ENCODE results near the gene TGFBR3.

TGFBR3 gene

GRCh38 chr1:91913018-91913417 lies 27.1 kb upstream of the TGFBR3 start:
- H3K79me2 ChIP-seq (ENCODE audit: low read length) = no peaks in the 10 kb centered on the region
- H3K27ac ChIP-seq (ENCODE audit: low read length) = no peak overlapping the region
- H3K9me3 ChIP-seq (ENCODE audit: insufficient read depth, low read length) = no peaks in the 10 kb centered on the region
- no peaks in the 10 kb centered on the region for H3K27me3 ChIP-seq (ENCODE audit: low read depth, low read length)
- no peak overlapping the region for H3K4me2 ChIP-seq (ENCODE audit: low read length)
- H3K4me1 ChIP-seq (ENCODE audit: low read length) = no peaks in the 10 kb centered on the region
- H3K9ac ChIP-seq (ENCODE audit: low read length) = no peak overlapping the region
- H3K4me3 ChIP-seq (ENCODE audit: low read length) = no peak overlapping the region
- no peaks in the 10 kb centered on the region for H4K20me1 ChIP-seq (ENCODE audit: insufficient read depth, low read length)
- TF ChIP-seq EZH2phosphoT487 (IDR thresholded peaks at IDR 0.05; ENCODE audit: low read depth) (no peak), CTCF (IDR thresholded peaks at IDR 0.05; ENCODE audit: low read depth, low read length) (no peak)
- no peaks in the 10 kb centered on the region for H3K36me3 ChIP-seq (replicated peaks; ENCODE audit: low read depth, low read length)
- no peak overlapping the region for H2AFZ ChIP-seq (ENCODE audit: low read depth, low read length)

DNA sequence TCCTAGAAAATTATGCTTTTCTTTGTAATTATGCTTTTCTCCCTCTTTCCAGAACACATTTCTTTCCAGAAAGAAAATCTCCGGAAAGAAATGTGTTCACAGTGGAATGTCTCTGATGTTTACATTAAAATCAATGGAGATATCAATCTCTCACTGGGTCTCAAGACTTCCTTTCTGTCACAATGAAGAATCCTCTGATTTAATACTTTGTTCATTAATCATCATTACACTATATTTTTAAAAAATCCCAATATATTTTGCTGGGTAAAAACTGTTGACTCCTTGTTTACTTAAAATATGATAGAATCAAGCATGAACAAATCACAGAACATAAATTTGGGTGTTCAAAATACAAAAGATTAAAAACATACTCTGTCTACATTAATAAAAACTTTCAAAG lies 26.3 kb upstream of the TGFBR3 start:
- Histone ChIP-seq H3K9me3 (ENCODE audit: insufficient read depth, low read length) (no peaks in the 10 kb centered on the region), H3K4me1 (ENCODE audit: low read length) (no peaks in the 10 kb centered on the region), H3K79me2 (ENCODE audit: low read length) (no peaks in the 10 kb centered on the region), H2AFZ (ENCODE audit: low read depth, low read length) (no peak overlapping the region), H3K36me3 (replicated peaks; ENCODE audit: low read depth, low read length) (no peaks in the 10 kb centered on the region), H3K4me3 (ENCODE audit: low read length) (no peak overlapping the region), H4K20me1 (ENCODE audit: insufficient read depth, low read length) (no peaks in the 10 kb centered on the region), H3K27me3 (ENCODE audit: low read depth, low read length) (no peaks in the 10 kb centered on the region), H3K9ac (ENCODE audit: low read length) (no peak overlapping the region), H3K4me2 (ENCODE audit: low read length) (no peak overlapping the region), H3K27ac (ENCODE audit: low read length) (no peak overlapping the region)
- TF ChIP-seq CTCF (IDR thresholded peaks at IDR 0.05; ENCODE audit: low read depth, low read length) (no peak), EZH2phosphoT487 (IDR thresholded peaks at IDR 0.05; ENCODE audit: low read depth) (no peak)

- no peaks in the 10 kb centered on the region for H3K9me3 ChIP-seq (ENCODE audit: insufficient read depth, low read length)
- H2AFZ ChIP-seq (ENCODE audit: low read depth, low read length) = no peak overlapping the region
- no peaks in the 10 kb centered on the region for H3K27me3 ChIP-seq (ENCODE audit: low read depth, low read length)
- no peak overlapping the region for H3K9ac ChIP-seq (ENCODE audit: low read length)
- H3K27ac ChIP-seq (ENCODE audit: low read length) = no peak overlapping the region
- no peaks in the 10 kb centered on the region for H3K79me2 ChIP-seq (ENCODE audit: low read length)
- no peaks in the 10 kb centered on the region for H4K20me1 ChIP-seq (ENCODE audit: insufficient read depth, low read length)
- TF ChIP-seq EZH2phosphoT487 (IDR thresholded peaks at IDR 0.05; ENCODE audit: low read depth) (no peak), CTCF (IDR thresholded peaks at IDR 0.05; ENCODE audit: low read depth, low read length) (no peak)
- no peak overlapping the region for H3K4me2 ChIP-seq (ENCODE audit: low read length)
- H3K4me3 ChIP-seq (ENCODE audit: low read length) = no peak overlapping the region
- no peaks in the 10 kb centered on the region for H3K4me1 ChIP-seq (ENCODE audit: low read length)
- H3K36me3 ChIP-seq (replicated peaks; ENCODE audit: low read depth, low read length) = no peaks in the 10 kb centered on the region
These were observed 15.3 kb upstream of the TGFBR3 start for GRCh38 chr1:91901231-91901630.

GRCh38 chr1:91900562-91900961 lies 14.6 kb upstream of the TGFBR3 start:
- Histone ChIP-seq H3K4me2 (ENCODE audit: low read length) (no peak overlapping the region), H3K4me1 (ENCODE audit: low read length) (no peaks in the 10 kb centered on the region), H3K36me3 (replicated peaks; ENCODE audit: low read depth, low read length) (no peaks in the 10 kb centered on the region), H4K20me1 (ENCODE audit: insufficient read depth, low read length) (no peaks in the 10 kb centered on the region), H3K9ac (ENCODE audit: low read length) (no peak overlapping the region), H3K27ac (ENCODE audit: low read length) (no peak overlapping the region), H3K4me3 (ENCODE audit: low read length) (no peak overlapping the region), H3K9me3 (ENCODE audit: insufficient read depth, low read length) (no peaks in the 10 kb centered on the region), H3K79me2 (ENCODE audit: low read length) (no peaks in the 10 kb centered on the region), H3K27me3 (ENCODE audit: low read depth, low read length) (no peaks in the 10 kb centered on the region), H2AFZ (ENCODE audit: low read depth, low read length) (no peak overlapping the region)
- no peak for TF ChIP-seq CTCF (IDR thresholded peaks at IDR 0.05; ENCODE audit: low read depth, low read length)

Measured in OCI-LY3 (cell line).